Measurements from ENCODE around the gene BTG4. TPM values are rescaled to one million over a fixed set of nuclear protein-coding genes. Genes with fewer than 3 reads are reported as not detected.
A peak's percentile ranks its signal among the peaks of the same experiment; 100 is the strongest.

The BTG4 gene
- not detected in 2 replicates for total RNA-seq

- Mint-ChIP-seq H3K27ac (no peak within 1 kb of the TSS), H3K9me3 (no peaks in the 10 kb centered on the region), H3K36me3 (ENCODE audit: low read depth) (no peaks in the 10 kb centered on the region), H3K4me1 (ENCODE audit: low read depth) (peaks cover 11% of the 10 kb centered on the region), H3K4me3 (peak within 1 kb of the TSS; percentile 80), H3K27me3 (ENCODE audit: insufficient read depth) (peaks cover 32% of the 10 kb centered on the region)
- intact Hi-C loops (cut with micrococcal nuclease): loop anchor here (1.0 to 10.0 kb wide), 2 partner anchors 27 to 1538 kb away; no protein-coding TSS in a partner anchor
- no peak for DNase-seq (ENCODE audit: low spot score)
Observed at GRCh38 chr11:111512296-111513239, at the start of gene BTG4. TSS of gene BTG4 (minus strand) at chr11:111512386. CDS start at chr11:111498776, 13,610 bp downstream.

- intact Hi-C loops (cut with micrococcal nuclease): no loop called here
- DNase-seq (ENCODE audit: low spot score): no peak
- no peaks in the 10 kb centered on the region for H3K36me3 Mint-ChIP-seq (ENCODE audit: low read depth)
- H3K9me3 Mint-ChIP-seq: no peaks in the 10 kb centered on the region
- H3K4me1 Mint-ChIP-seq (ENCODE audit: low read depth): no peaks in the 10 kb centered on the region
- no peaks in the 10 kb centered on the region for H3K27me3 Mint-ChIP-seq (ENCODE audit: insufficient read depth)
- no peak overlapping the region for H3K27ac Mint-ChIP-seq
- no peak overlapping the region for H3K4me3 Mint-ChIP-seq
Observed at GRCh38 chr11:111561791-111562325, 49.7 kb upstream of the BTG4 start.

GRCh38 chr11:111561306-111561705 lies 49.1 kb upstream of the BTG4 start:
- Mint-ChIP-seq H3K9me3 (no peaks in the 10 kb centered on the region), H3K4me1 (ENCODE audit: low read depth) (no peaks in the 10 kb centered on the region)
- intact Hi-C loops (cut with micrococcal nuclease): no loop called here

GRCh38 chr11:111560800-111561199 lies 48.6 kb upstream of the BTG4 start:
- Mint-ChIP-seq H3K27ac (no peak overlapping the region), H3K9me3 (no peaks in the 10 kb centered on the region), H3K4me1 (ENCODE audit: low read depth) (no peaks in the 10 kb centered on the region), H3K36me3 (ENCODE audit: low read depth) (no peaks in the 10 kb centered on the region), H3K27me3 (ENCODE audit: insufficient read depth) (no peaks in the 10 kb centered on the region), H3K4me3 (no peak overlapping the region)
- no peak for DNase-seq (ENCODE audit: low spot score)
- intact Hi-C loops (cut with micrococcal nuclease): no loop called here

More at GRCh38 chr11:111561306-111561705, 49.1 kb upstream of the BTG4 start:
- Mint-ChIP-seq H3K27ac (no peak overlapping the region), H3K36me3 (ENCODE audit: low read depth) (no peaks in the 10 kb centered on the region), H3K27me3 (ENCODE audit: insufficient read depth) (no peaks in the 10 kb centered on the region), H3K4me3 (no peak overlapping the region)
- no peak for DNase-seq (ENCODE audit: low spot score)

GRCh38 chr11:111559800-111560464 lies 47.7 kb upstream of the BTG4 start:
- H3K27me3 Mint-ChIP-seq (ENCODE audit: insufficient read depth): no peaks in the 10 kb centered on the region
- peaks cover 5% of the 10 kb centered on the region for H3K36me3 Mint-ChIP-seq (ENCODE audit: low read depth)
- H3K27ac Mint-ChIP-seq: no peak overlapping the region
- DNase-seq (ENCODE audit: low spot score): no peak
- H3K4me1 Mint-ChIP-seq (ENCODE audit: low read depth): no peaks in the 10 kb centered on the region
- H3K4me3 Mint-ChIP-seq: no peak overlapping the region
- intact Hi-C loops (cut with micrococcal nuclease): no loop called here
- H3K9me3 Mint-ChIP-seq: no peaks in the 10 kb centered on the region

- DNase-seq (ENCODE audit: low spot score): no peak
- Mint-ChIP-seq H3K27me3 (ENCODE audit: insufficient read depth) (no peaks in the 10 kb centered on the region), H3K4me1 (ENCODE audit: low read depth) (no peaks in the 10 kb centered on the region), H3K9me3 (no peaks in the 10 kb centered on the region), H3K36me3 (ENCODE audit: low read depth) (peaks cover 5% of the 10 kb centered on the region), H3K4me3 (no peak overlapping the region), H3K27ac (no peak overlapping the region)
- intact Hi-C loops (cut with micrococcal nuclease): no loop called here
Observed at GRCh38 chr11:111557425-111558111, 45.4 kb upstream of the BTG4 start.

GRCh38 chr11:111555255-111555654 lies 43.1 kb upstream of the BTG4 start:
- no peak for DNase-seq (ENCODE audit: low spot score)
- Mint-ChIP-seq H3K36me3 (ENCODE audit: low read depth) (peaks cover 7% of the 10 kb centered on the region), H3K9me3 (no peaks in the 10 kb centered on the region), H3K4me3 (no peak overlapping the region), H3K27ac (no peak overlapping the region), H3K27me3 (ENCODE audit: insufficient read depth) (peaks cover 2% of the 10 kb centered on the region), H3K4me1 (ENCODE audit: low read depth) (no peaks in the 10 kb centered on the region)
- intact Hi-C loops (cut with micrococcal nuclease): no loop called here

DNA sequence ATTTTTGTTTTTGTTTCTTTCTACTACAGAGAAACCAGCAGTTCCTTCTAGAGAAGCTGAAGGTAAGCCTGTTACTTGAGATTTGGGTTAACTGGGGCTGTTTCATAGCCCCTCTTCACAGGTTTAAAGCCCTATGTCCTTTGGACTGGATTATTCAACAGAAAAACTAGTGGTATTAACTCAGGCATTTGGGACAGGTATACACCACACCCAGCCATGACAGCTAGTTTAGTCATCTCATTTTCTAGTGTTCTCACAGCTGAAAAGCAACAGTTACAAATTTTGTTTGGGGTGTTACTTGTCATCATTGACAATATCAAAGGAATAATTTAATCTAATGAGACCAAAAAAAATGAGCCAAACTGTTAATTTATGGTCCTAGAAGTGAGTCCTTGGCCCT lies 42.3 kb upstream of the BTG4 start:
- no peak for DNase-seq (ENCODE audit: low spot score)
- Mint-ChIP-seq H3K4me1 (ENCODE audit: low read depth) (no peaks in the 10 kb centered on the region), H3K27ac (no peak overlapping the region), H3K36me3 (ENCODE audit: low read depth) (peaks cover 7% of the 10 kb centered on the region), H3K4me3 (no peak overlapping the region), H3K27me3 (ENCODE audit: insufficient read depth) (peaks cover 5% of the 10 kb centered on the region), H3K9me3 (no peaks in the 10 kb centered on the region)
- intact Hi-C loops (cut with micrococcal nuclease): no loop called here

- DNase-seq (ENCODE audit: low spot score): no peak
- Mint-ChIP-seq H3K9me3 (no peaks in the 10 kb centered on the region), H3K36me3 (ENCODE audit: low read depth) (peaks cover 5% of the 10 kb centered on the region), H3K4me3 (no peak overlapping the region), H3K4me1 (ENCODE audit: low read depth) (no peaks in the 10 kb centered on the region), H3K27me3 (ENCODE audit: insufficient read depth) (peaks cover 10% of the 10 kb centered on the region), H3K27ac (no peak overlapping the region)
- intact Hi-C loops (cut with micrococcal nuclease): no loop called here
Observed at GRCh38 chr11:111550258-111550657, 38.1 kb upstream of the BTG4 start.

- Mint-ChIP-seq H3K27me3 (ENCODE audit: insufficient read depth) (peaks cover 10% of the 10 kb centered on the region), H3K27ac (no peak overlapping the region), H3K4me1 (ENCODE audit: low read depth) (no peaks in the 10 kb centered on the region), H3K9me3 (no peaks in the 10 kb centered on the region), H3K4me3 (no peak overlapping the region), H3K36me3 (ENCODE audit: low read depth) (peaks cover 2% of the 10 kb centered on the region)
- intact Hi-C loops (cut with micrococcal nuclease): no loop called here
- DNase-seq (ENCODE audit: low spot score): no peak
Observed at GRCh38 chr11:111549869-111550203, 37.6 kb upstream of the BTG4 start.

DNA sequence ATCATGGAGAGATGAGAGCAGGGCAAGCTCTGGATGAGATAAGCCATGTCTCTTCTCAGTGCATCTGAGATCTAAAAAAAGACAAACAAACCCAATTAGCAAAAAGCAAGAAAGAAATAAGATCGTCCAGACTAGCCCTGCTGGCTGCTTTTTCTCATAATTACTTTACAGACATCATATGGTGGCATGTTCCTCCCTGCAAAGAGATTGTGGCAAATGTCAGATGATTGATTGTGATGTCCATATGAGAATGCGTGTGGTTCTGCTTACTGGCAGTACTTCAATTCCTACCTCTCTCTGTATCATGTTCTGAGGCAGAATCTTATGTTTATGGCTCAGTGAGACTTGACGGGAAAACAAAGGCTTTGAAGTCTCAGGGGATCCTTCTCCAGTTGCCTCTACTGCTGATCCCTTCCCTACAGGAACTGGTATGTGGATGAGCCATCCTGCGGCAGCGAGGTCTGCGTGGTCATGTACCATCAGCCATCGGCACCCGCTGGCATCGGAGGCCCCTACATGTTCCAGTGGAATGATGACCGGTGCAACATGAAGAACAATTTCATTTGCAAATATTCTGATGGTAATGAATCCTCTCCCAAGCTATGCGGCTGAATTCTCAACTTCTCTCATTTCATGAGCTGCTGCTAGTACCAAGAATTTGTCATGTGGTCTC lies 37.1 kb upstream of the BTG4 start:
- DNase-seq (ENCODE audit: low spot score): no peak
- Mint-ChIP-seq H3K4me1 (ENCODE audit: low read depth) (no peaks in the 10 kb centered on the region), H3K4me3 (no peak overlapping the region), H3K27ac (no peak overlapping the region), H3K27me3 (ENCODE audit: insufficient read depth) (peaks cover 13% of the 10 kb centered on the region), H3K9me3 (no peaks in the 10 kb centered on the region), H3K36me3 (ENCODE audit: low read depth) (peaks cover 5% of the 10 kb centered on the region)
- intact Hi-C loops (cut with micrococcal nuclease): no loop called here

DNA sequence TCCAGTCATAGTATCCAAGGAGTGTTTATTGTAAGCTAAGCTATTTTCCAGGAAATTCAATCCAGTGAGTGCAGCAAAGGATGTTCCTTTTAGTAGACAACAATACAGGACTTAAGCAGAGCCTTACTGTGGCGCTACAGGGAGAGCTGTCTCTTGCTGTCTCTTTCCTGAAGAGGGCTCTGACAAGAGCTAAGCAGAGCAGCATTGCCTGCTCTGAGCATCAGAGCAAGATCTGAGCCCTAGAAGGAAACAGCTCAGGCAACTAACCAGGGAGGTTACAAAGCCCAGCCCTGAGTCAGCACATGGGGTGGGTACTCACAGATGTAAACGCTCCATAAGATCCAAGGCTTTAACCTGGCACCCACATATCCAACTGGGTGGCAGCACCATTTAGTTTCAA lies 36.3 kb upstream of the BTG4 start:
- H3K27ac Mint-ChIP-seq: no peak overlapping the region
- DNase-seq (ENCODE audit: low spot score): no peak
- no peak overlapping the region for H3K4me3 Mint-ChIP-seq
- no peaks in the 10 kb centered on the region for H3K9me3 Mint-ChIP-seq
- no peaks in the 10 kb centered on the region for H3K4me1 Mint-ChIP-seq (ENCODE audit: low read depth)
- H3K27me3 Mint-ChIP-seq (ENCODE audit: insufficient read depth): peaks cover 17% of the 10 kb centered on the region
- intact Hi-C loops (cut with micrococcal nuclease): no loop called here
- peaks cover 5% of the 10 kb centered on the region for H3K36me3 Mint-ChIP-seq (ENCODE audit: low read depth)
